ENCODE results near the gene AURKAIP1. TPM values are rescaled to one million over a fixed set of nuclear protein-coding genes. Genes with fewer than 3 reads are reported as not detected.
A peak's percentile ranks its signal among the peaks of the same experiment; 100 is the strongest.

The AURKAIP1 gene
- total and polyA plus RNA-seq, 2 of the 4 experiments (the other 2 are of a cell fraction) = 45.7 to 107 TPM

- TF ChIP-seq RFX5 (IDR thresholded peaks at IDR 0.05; ENCODE audit: low read depth, low read length) (no peak), CEBPB (IDR thresholded peaks at IDR 0.05; ENCODE audit: low read depth, low read length) (no peak), SMC3 (IDR thresholded peaks at IDR 0.05; ENCODE audit: low read depth, low read length) (no peak)
These were observed 16.4 kb downstream of the AURKAIP1 start, which contains the start of gene MXRA8 (continued) for GRCh38 chr1:1358433-1359271.

- peak overlapping the region; percentile 69 for H2BK120ac ChIP-seq (ENCODE audit: low read depth, low read length)
- H3K4ac ChIP-seq (ENCODE audit: low read depth, low read length) = peak overlapping the region; percentile 99
- POLR2A ChIA-PET (ENCODE audit: unreplicated experiment) = interaction anchor here (0.6 kb wide), 1 partner anchor 42 kb away, joined by 3 read pairs; no protein-coding TSS in a partner anchor
- peak overlapping the region; percentile 98 for H3K23ac ChIP-seq (ENCODE audit: low read depth, low read length)
- H3K9ac ChIP-seq (ENCODE audit: low read depth, low read length) = peak overlapping the region; percentile 92
- peak overlapping the region; percentile 93 for H3K4me2 ChIP-seq (ENCODE audit: low read depth, low read length)
- H3K36me3 ChIP-seq (ENCODE audit: control insufficient read depth, insufficient read depth, low read length) = peaks cover 23% of the 10 kb centered on the region; the same call in 1 of the 2 replicates
- BruUV-seq (replicated peaks) = no TSS peak
- peaks cover 4 to 25% of the 10 kb centered on the region in 2 experiments; a peak in 3 of 4 replicates for H3K79me1 ChIP-seq (ENCODE audit: low read depth in 1 of 2, low read length in 2 of 2)
- peak overlapping the region; percentile 100 for H2AK9ac ChIP-seq (replicated peaks; ENCODE audit: low read depth, low read length, poor library complexity)
- H2BK15ac ChIP-seq (ENCODE audit: low read depth, low read length) = peak overlapping the region; percentile 49; the same call in 1 of the 3 replicates
- H3K18ac ChIP-seq (ENCODE audit: low read depth, low read length) = peak overlapping the region; percentile 49
- peak overlapping the region; percentile 85 for H2AFZ ChIP-seq (replicated peaks; ENCODE audit: low read length, poor library complexity)
- peak overlapping the region; percentile 93 for H2AK5ac ChIP-seq (ENCODE audit: low read depth, low read length)
- intact Hi-C loops (cut with micrococcal nuclease) (loop anchor here (2.0 to 5.0 kb wide), 2 partner anchors 15 to 51 kb away; partner anchors contain the start of genes ACAP3 and PUSL1), dilution Hi-C loops (cut with HindIII; ENCODE audit: low sequenced_read_pairs, unreplicated experiment) (no loop called here), in situ Hi-C loops (cut with MboI; ENCODE audit: low sequenced_read_pairs) (no loop called here)
- H3K27me3 ChIP-seq (ENCODE audit: control insufficient read depth, insufficient read depth, low read length) = no peaks in the 10 kb centered on the region
- H3K4me3 ChIP-seq (ENCODE audit: insufficient read depth, low read depth, low read length) = peak overlapping the region; percentile 74
- H3K56ac ChIP-seq (ENCODE audit: extremely low read depth, insufficient read depth, low read length) = peak overlapping the region; percentile 89
- CTCF ChIA-PET = no interaction called here
- H3K9me3 ChIP-seq (ENCODE audit: control insufficient read depth, insufficient read depth, low read length) = no peaks in the 10 kb centered on the region
- H2BK20ac ChIP-seq (ENCODE audit: low read depth, low read length) = peak overlapping the region; percentile 20; the same call in 1 of the 2 replicates
- TF ChIP-seq RCOR1 (IDR thresholded peaks at IDR 0.05; ENCODE audit: insufficient replicate concordance, low read length) (no peak), MAFK (IDR thresholded peaks at IDR 0.05; ENCODE audit: low read depth, low read length) (peak; percentile 72)
- peak overlapping the region; percentile 62 to 92 for H4K8ac ChIP-seq (ENCODE audit: low read depth in 2 of 2, low read length in 2 of 2)
- DNase-seq (peak; percentile 20), ATAC-seq (ENCODE audit: low read depth) (peak; percentile 1)
- H4K5ac ChIP-seq (ENCODE audit: low read depth, low read length) = peak overlapping the region; percentile 65
- peaks cover 37% of the 10 kb centered on the region for H3K4me1 ChIP-seq (ENCODE audit: control insufficient read depth, insufficient read depth, low read length)
- peak overlapping the region; percentile 96 for H2BK5ac ChIP-seq (ENCODE audit: low read depth, low read length, poor library complexity, severe bottlenecking)
- H4K91ac ChIP-seq (ENCODE audit: insufficient read depth, low read depth, low read length) = peak overlapping the region; percentile 98
- peak overlapping the region; percentile 96 for H3K14ac ChIP-seq (replicated peaks; ENCODE audit: low read depth, low read length)
- 0% methylated on average over 9 of the region's 18 CpGs; no CpG with 5 or more reads in 1 of the 2 experiments for WGBS, 2 experiments (ENCODE audit: extremely low coverage in 2 of 2, insufficient read length in 1 of 2)
- H3K9me1 ChIP-seq (ENCODE audit: insufficient read depth, low read length) = peaks cover 13% of the 10 kb centered on the region
- H3K27ac ChIP-seq (ENCODE audit: insufficient read depth, low read length) = peak overlapping the region; percentile 96
- H4K20me1 ChIP-seq (ENCODE audit: insufficient read depth, low read length) = peaks cover 39% of the 10 kb centered on the region
These were observed 17.1 kb downstream of the AURKAIP1 start for GRCh38 chr1:1357871-1358432.
